SK-N-SH treated with all-trans-retinoic acid at 6 μM for 48 hours (cell line): ENCODE measurements around the gene GLOD4.

ENCODE experiments used
- ARNTL ChIP-seq: fragments of 450-650 bp; formaldehyde crosslinking; IDR thresholded peaks from 2 replicates; pipeline ENCODE4 v1.5.0; 2020; ENCODE audit warnings: low read depth, mild to moderate bottlenecking, moderate library complexity, borderline replicate concordance
- GLIS3 ChIP-seq: fragments of 250-450 bp; sonication (Bioruptor Pico); IDR thresholded peaks from 2 replicates; pipeline ENCODE4 v1.5.0; 2020; ENCODE audit warnings: mild to moderate bottlenecking, moderate library complexity
- ZFP3 ChIP-seq: fragments of 250-450 bp; sonication (Bioruptor Pico); IDR thresholded peaks from 2 replicates; pipeline ENCODE4 v1.5.0; 2020; ENCODE audit warnings: mild to moderate bottlenecking, moderate library complexity
- ZNF70 ChIP-seq: fragments of 450-650 bp; formaldehyde crosslinking; IDR thresholded peaks from 2 replicates; pipeline ENCODE4 v1.5.0; 2020; ENCODE audit warnings: mild to moderate bottlenecking, moderate library complexity

DNA sequence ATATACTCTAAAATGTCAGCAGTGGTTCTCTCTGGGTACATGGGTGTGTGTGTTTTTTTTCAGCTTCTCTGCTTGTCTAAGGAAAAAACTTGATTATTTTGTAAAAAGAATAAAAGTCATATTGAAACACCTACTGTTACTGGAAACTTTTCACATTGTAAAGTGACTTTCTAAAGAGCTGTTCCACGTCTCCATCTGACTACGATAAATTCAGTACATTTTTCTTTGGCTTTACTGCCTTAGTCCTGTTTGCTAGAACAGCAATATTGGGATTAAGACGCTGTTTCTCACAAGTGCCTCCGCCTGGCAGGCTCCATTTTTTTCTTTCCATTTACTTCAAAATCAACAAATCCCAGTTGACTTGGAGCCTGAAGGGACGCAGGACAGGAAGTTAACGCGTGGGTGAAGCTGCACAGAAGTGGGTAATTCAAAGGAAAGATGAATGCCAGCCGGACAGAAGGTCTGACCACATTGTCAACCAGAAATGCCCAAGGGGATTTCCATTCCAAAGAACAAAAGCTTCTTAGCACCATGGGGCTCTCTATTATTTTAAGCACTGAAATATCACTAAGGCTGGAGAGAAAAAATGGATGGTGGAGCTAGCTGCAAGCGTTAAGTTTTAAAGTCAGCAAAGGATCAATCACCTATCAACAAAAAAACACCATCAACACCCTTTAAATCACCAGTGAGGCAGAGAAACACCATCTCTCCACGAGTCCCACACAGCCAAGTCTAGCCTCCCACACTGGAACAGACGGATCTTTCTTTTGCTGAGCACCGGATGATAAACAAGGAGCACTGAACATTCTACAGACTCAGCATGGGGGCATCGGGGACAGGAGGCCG lies 8.4 kb downstream of the GLOD4 start:
- TF ChIP-seq ZNF70 (no peak), ARNTL (CRISPR knock-in tag) (no peak), GLIS3 (CRISPR knock-in tag) (no peak), ZFP3 (CRISPR knock-in tag) (no peak)
